Peyer's patch (tissue), 4 donors: ENCODE results near the gene ALDOB. TPM values are rescaled to one million over a fixed set of nuclear protein-coding genes. Genes with fewer than 3 reads are reported as not detected.

ENCODE experiments used
- DNase-seq, 3 donors: peaks; one replicate each; pipeline ENCODE4 v3.0.0-alpha.2; 2017 to 2019
- H3K27ac ChIP-seq, 4 donors: fragments of 200-600 bp; sonication (generic); one replicate each; pipeline ENCODE4 v1.5.1; 2016 to 2019
- H3K27me3 ChIP-seq, 2 donors: fragments of 200-600 bp; sonication (generic); one replicate each; pipeline ENCODE4 v1.5.1; 2019
- H3K36me3 ChIP-seq, 3 donors: fragments of 200-600 bp; sonication (generic); one replicate each; pipeline ENCODE4 v1.5.1; 2016 to 2019
- H3K4me1 ChIP-seq, 4 donors: fragments of 200-600 bp; sonication (generic); one replicate each; pipeline ENCODE4 v1.5.1; 2016 to 2019
- H3K4me3 ChIP-seq, 4 donors: fragments of 200-600 bp; sonication (generic); 1 replicate in 3 of 4; 2 replicates in 1 of 4; pipeline ENCODE4 v1.5.1; 2016 to 2019; ENCODE audit warnings: mild to moderate bottlenecking in 1 of 4
- H3K9me3 ChIP-seq, 4 donors: fragments of 200-600 bp; sonication (generic); one replicate each; pipeline ENCODE4 v1.5.1; 2016 to 2019; ENCODE audit warnings: mild to moderate bottlenecking in 1 of 4
- POLR2A ChIP-seq, 2 donors: fragments of 450-650 bp; IDR thresholded peaks; one replicate each; pipeline ENCODE4 v1.5.1; 2017; ENCODE audit warnings: antibody characterized with exemption in 2 of 2, mild to moderate bottlenecking in 2 of 2, moderate library complexity in 2 of 2
- total RNA-seq, 4 donors: library from RNA; depleted of rRNA; stranded (reverse); fragments of >200 nt; gene quantifications; one replicate each; pipeline ENCODE4 v1.1.0, GENCODE V29; 2016
- TF ChIP-seq, protein P1 (sequence below), 6 experiments: fragments of 450-650 bp in 4 of 6; fragments of 200-600 bp in 2 of 6; sonication (generic) in 1 of 6; IDR thresholded peaks; one replicate each; pipeline ENCODE4 v1.5.1; 2017 to 2019; ENCODE audit warnings: antibody characterized with exemption in 6 of 6, mild to moderate bottlenecking in 3 of 6, moderate library complexity in 1 of 6

Gene ALDOB
- total RNA-seq, 4 donors from 2014 or later = 852 to 11,538 (median 10,067) TPM

DNA sequence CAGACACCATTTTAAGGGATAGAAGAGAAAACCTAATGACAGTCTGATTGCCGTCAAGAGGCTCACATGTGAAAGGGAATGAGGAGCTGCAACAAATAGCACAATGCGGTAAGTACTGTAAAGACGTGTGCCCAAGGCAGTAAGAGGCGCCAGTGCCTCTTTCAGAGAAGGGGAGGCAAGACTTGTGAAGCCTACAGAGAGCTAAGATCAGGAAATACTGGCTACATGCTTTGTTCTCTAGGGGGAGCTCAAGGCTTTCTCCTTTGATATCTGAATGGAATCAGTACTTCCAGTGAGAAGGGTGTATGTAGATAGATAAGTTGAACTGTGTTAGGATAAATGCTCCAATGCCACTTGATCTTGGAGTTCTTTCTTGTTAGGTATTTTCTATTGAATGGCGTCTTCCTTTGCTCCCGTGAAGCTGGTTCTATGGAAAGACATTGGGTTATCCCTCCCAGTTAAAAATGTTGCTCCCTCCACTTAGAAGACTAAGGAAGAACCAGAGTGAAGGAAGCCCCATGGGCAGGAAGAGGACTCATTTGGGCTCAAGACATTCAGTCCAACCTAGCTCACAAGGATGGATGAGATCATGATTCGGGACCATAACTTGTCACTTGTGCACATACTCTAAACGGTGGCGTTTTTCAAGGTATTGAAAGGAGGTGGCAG, 23.5 kb upstream of the ALDOB start:
- TF ChIP-seq, protein P1, sequence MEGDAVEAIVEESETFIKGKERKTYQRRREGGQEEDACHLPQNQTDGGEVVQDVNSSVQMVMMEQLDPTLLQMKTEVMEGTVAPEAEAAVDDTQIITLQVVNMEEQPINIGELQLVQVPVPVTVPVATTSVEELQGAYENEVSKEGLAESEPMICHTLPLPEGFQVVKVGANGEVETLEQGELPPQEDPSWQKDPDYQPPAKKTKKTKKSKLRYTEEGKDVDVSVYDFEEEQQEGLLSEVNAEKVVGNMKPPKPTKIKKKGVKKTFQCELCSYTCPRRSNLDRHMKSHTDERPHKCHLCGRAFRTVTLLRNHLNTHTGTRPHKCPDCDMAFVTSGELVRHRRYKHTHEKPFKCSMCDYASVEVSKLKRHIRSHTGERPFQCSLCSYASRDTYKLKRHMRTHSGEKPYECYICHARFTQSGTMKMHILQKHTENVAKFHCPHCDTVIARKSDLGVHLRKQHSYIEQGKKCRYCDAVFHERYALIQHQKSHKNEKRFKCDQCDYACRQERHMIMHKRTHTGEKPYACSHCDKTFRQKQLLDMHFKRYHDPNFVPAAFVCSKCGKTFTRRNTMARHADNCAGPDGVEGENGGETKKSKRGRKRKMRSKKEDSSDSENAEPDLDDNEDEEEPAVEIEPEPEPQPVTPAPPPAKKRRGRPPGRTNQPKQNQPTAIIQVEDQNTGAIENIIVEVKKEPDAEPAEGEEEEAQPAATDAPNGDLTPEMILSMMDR (IDR thresholded peaks at IDR 0.05) = peak in 4 of 6 experiments; percentile 52 to 91 (median 86)
- TF ChIP-seq POLR2A (IDR thresholded peaks at IDR 0.05) = no peak
- H3K4me3 ChIP-seq = no peak overlapping the region
- H3K36me3 ChIP-seq = no peaks in the 10 kb centered on the region
- no peak overlapping the region for H3K27ac ChIP-seq
- H3K4me1 ChIP-seq = peaks cover 0 to 5% (median 0%) of the 10 kb centered on the region in 4 donors
- no peaks in the 10 kb centered on the region for H3K27me3 ChIP-seq
- DNase-seq = no peak
- no peaks in the 10 kb centered on the region for H3K9me3 ChIP-seq

GRCh38 chr9:101457003-101457402, 21.4 kb upstream of the ALDOB start:
- no peaks in the 10 kb centered on the region for H3K36me3 ChIP-seq
- H3K4me1 ChIP-seq = peaks cover 0 to 5% (median 0%) of the 10 kb centered on the region in 4 donors
- H3K9me3 ChIP-seq = peaks cover 0 to 5% (median 0%) of the 10 kb centered on the region in 4 donors
- no peak overlapping the region for H3K27ac ChIP-seq
- H3K4me3 ChIP-seq = no peak overlapping the region
- DNase-seq = no peak
- TF ChIP-seq, protein P1 (IDR thresholded peaks at IDR 0.05) = peak in 1 of 6 experiments; percentile 21
- TF ChIP-seq POLR2A (IDR thresholded peaks at IDR 0.05) = no peak
- H3K27me3 ChIP-seq = no peaks in the 10 kb centered on the region

DNA sequence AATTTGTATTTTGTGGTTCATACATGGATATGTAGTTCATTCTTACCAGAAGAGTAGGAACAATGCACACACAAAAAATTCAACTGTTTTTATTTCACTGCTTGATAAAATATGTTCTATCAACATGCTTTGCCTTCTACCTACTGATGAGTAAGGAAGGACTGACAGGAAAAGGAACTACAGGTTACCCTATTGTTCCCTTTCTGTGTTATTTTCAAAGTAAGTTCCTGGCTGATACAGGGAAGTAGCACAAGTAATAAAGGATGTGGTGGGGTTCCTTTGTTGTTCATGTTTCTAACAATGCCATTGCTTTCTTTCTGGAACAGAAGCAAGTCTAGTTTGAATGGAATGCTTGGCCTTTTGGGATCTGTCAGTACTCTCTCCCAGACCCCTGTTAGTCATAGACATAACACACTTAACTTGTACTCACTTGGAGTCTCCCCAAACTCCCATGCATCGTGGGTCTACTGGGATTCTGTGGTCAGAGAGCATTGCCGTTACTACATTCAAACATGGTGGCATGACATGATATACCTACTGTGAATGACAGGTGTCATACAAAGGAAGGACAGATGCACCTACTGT, 20.2 kb upstream of the ALDOB start:
- no peak for DNase-seq
- Histone ChIP-seq H3K9me3 (peaks cover 0 to 6% (median 0%) of the 10 kb centered on the region in 4 donors), H3K4me3 (no peak overlapping the region), H3K27ac (no peak overlapping the region), H3K36me3 (no peaks in the 10 kb centered on the region), H3K27me3 (no peaks in the 10 kb centered on the region), H3K4me1 (peaks cover 0 to 5% (median 0%) of the 10 kb centered on the region in 4 donors)
- TF ChIP-seq, protein P1 (IDR thresholded peaks at IDR 0.05) = no peak
- TF ChIP-seq POLR2A (IDR thresholded peaks at IDR 0.05) = no peak

GRCh38 chr9:101453776-101454570, 18.4 kb upstream of the ALDOB start:
- H3K4me1 ChIP-seq = peaks cover 0 to 5% (median 2%) of the 10 kb centered on the region in 4 donors
- H3K27me3 ChIP-seq = no peaks in the 10 kb centered on the region
- no peak overlapping the region for H3K4me3 ChIP-seq
- TF ChIP-seq, protein P1 (IDR thresholded peaks at IDR 0.05) = peak in 1 of 6 experiments; percentile 8
- no peak for TF ChIP-seq POLR2A (IDR thresholded peaks at IDR 0.05)
- peak overlapping the region in 2 of 4 donors; percentile 60 to 81 for H3K27ac ChIP-seq
- no peak for DNase-seq
- H3K36me3 ChIP-seq = no peaks in the 10 kb centered on the region
- peaks cover 0 to 6% (median 0%) of the 10 kb centered on the region in 4 donors for H3K9me3 ChIP-seq

DNA sequence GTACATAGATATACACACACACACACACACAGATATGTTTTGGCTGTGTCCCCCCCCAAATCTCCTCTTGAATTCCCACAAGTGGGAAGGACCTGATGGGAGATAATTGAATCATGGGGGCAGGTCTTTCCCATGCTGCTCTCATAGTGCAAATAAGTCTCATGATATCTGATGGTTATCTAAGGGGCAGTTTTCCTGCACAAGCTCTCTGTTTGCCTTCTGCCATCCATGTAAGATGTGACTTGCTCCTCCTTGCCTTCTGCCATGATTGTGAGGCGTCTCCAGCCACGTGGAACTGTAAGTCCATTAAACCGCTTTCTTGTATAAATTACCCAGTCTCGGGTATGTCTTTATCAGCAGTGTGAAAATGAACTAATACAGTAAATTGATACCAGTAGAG, 15.9 kb upstream of the ALDOB start:
- peak overlapping the region in 2 of 4 donors; percentile 23 to 53 for H3K27ac ChIP-seq
- no peaks in the 10 kb centered on the region for H3K36me3 ChIP-seq
- peaks cover 0 to 6% (median 0%) of the 10 kb centered on the region in 4 donors for H3K9me3 ChIP-seq
- no peak for TF ChIP-seq POLR2A (IDR thresholded peaks at IDR 0.05)
- TF ChIP-seq, protein P1 (IDR thresholded peaks at IDR 0.05) = no peak
- H3K27me3 ChIP-seq = no peaks in the 10 kb centered on the region
- H3K4me1 ChIP-seq = peaks cover 0 to 5% (median 0%) of the 10 kb centered on the region in 4 donors
- no peak overlapping the region for H3K4me3 ChIP-seq
- no peak for DNase-seq
